Sigmoid colon (tissue), 4 donors: ENCODE results near the gene ARHGEF37.

Experiments used
- EP300 ChIP-seq, 4 donors: sonication (generic); formaldehyde crosslinking; IDR thresholded peaks; one replicate each; pipeline ENCODE4 v1.6.1; 2017; ENCODE audit warnings: antibody characterized with exemption in 4 of 4
- POLR2A ChIP-seq, 2 donors: fragments of 450-650 bp; IDR thresholded peaks; one replicate each; pipeline ENCODE4 v1.6.1; 2016; ENCODE audit warnings: antibody characterized with exemption in 2 of 2, mild to moderate bottlenecking in 2 of 2, moderate library complexity in 2 of 2
- POLR2AphosphoS5 ChIP-seq, 4 donors: sonication (generic); formaldehyde crosslinking; IDR thresholded peaks; one replicate each; pipeline ENCODE4 v1.6.1; 2017; ENCODE audit warnings: antibody characterized with exemption in 4 of 4
- TF ChIP-seq, protein P1 (sequence below), 4 experiments: fragments of 450-650 bp in 3 of 4; fragments of 200-600 bp in 1 of 4; IDR thresholded peaks; one replicate each; pipeline ENCODE4 v1.5.1; 2016 to 2019; ENCODE audit warnings: antibody characterized with exemption in 4 of 4, mild to moderate bottlenecking in 3 of 4, moderate library complexity in 2 of 4

DNA sequence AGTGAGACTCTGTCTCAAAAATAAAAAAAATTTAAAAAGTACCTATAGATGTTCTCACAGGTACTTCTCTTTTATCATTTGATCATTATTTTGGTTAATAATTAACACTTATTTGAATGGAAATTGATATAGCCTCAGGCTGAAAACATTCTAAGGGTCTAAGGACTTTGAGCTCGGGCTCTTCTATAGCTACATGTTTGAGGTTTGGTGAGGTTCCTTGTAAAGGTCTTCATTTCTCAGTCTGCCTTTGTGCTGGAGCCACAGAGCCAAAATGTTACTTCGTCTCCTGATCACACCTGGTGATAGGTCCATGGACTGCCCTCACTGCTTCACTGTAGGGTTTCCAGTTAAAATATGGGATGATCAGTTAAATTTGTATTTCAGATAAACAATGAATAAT, 22.6 kb downstream of the ARHGEF37 start:
- TF ChIP-seq, protein P1, sequence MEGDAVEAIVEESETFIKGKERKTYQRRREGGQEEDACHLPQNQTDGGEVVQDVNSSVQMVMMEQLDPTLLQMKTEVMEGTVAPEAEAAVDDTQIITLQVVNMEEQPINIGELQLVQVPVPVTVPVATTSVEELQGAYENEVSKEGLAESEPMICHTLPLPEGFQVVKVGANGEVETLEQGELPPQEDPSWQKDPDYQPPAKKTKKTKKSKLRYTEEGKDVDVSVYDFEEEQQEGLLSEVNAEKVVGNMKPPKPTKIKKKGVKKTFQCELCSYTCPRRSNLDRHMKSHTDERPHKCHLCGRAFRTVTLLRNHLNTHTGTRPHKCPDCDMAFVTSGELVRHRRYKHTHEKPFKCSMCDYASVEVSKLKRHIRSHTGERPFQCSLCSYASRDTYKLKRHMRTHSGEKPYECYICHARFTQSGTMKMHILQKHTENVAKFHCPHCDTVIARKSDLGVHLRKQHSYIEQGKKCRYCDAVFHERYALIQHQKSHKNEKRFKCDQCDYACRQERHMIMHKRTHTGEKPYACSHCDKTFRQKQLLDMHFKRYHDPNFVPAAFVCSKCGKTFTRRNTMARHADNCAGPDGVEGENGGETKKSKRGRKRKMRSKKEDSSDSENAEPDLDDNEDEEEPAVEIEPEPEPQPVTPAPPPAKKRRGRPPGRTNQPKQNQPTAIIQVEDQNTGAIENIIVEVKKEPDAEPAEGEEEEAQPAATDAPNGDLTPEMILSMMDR (IDR thresholded peaks at IDR 0.05): no peak
- no peak for TF ChIP-seq POLR2AphosphoS5 (IDR thresholded peaks at IDR 0.05)
- TF ChIP-seq POLR2A (IDR thresholded peaks at IDR 0.05): no peak
- no peak for TF ChIP-seq EP300 (IDR thresholded peaks at IDR 0.05)
